ENCODE measurements around the gene FAM83C. TPM values are rescaled to one million over a fixed set of nuclear protein-coding genes. Genes with fewer than 3 reads are reported as not detected.
"Not testable (repeated sequence)": the region's sequence is repeated elsewhere in the genome, so short reads cannot be mapped to it uniquely, and the experiment has no call there.

The FAM83C gene
- total RNA-seq, 1 experiment from 2014 or later = not detected

DNA sequence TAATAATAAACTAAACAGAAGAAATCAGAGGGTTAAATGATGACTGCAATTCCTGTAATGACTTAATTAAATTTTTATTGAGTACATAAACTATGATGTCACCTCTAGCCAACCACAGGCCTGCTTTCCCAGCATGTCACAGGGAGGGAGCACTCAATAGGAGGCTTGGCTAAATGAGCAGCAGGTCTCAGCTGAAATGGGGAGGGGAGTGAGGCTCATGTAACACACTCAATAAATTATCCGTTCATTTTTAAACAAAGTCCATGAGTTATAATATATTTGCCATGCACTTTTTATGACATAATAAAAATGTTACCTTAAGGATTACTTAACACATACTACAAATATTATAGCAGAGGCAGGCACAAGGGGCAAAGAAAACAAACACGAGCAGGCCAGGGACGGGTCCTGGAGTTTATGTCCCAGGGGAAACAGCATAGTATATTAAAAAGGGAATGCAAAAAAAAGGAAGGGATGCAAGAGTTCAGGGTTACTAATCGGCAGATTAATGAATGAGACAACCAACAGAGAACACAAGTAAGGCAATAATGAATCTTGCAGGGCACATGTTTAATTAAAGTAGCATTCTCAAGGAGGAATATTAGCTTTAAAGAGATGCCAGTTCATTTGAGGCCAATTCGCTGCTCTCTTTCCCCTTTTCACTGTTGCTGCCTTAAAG, 27.1 kb upstream of the FAM83C start:
- DNase-seq (ENCODE audit: extremely low read depth, low read depth) = no peak

DNA sequence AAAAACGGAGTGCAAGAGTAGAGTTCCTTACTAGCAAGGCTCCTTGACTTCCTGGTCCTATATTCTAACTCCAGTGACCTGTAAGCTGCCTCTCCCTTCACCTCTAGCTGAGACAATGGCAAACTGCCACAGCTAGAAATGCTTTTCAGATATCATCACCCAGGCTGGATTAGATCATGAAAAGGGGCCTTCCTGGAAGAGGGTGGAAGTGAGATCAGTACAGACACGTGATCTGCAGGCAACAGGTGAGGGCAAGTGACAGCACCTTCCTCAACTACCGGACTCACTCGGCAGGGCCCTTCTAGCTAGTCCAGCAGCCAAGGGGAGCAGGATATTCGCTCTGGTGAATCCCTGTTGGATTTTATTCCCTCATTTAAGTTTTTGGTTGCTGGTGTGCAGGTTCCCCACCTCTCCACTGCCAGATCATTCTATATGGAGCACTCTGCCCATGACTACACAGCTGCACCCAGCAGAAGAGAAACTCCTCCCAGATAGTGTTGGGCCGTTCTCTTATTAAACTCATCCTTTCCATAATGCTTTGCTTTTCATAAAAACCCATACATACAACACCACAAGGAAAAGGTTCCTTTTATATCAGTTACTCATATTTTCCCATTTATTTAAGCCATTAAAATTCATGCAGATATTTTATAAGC, 26.4 kb upstream of the FAM83C start:
- DNase-seq (ENCODE audit: extremely low read depth, low read depth) = no peak

DNA sequence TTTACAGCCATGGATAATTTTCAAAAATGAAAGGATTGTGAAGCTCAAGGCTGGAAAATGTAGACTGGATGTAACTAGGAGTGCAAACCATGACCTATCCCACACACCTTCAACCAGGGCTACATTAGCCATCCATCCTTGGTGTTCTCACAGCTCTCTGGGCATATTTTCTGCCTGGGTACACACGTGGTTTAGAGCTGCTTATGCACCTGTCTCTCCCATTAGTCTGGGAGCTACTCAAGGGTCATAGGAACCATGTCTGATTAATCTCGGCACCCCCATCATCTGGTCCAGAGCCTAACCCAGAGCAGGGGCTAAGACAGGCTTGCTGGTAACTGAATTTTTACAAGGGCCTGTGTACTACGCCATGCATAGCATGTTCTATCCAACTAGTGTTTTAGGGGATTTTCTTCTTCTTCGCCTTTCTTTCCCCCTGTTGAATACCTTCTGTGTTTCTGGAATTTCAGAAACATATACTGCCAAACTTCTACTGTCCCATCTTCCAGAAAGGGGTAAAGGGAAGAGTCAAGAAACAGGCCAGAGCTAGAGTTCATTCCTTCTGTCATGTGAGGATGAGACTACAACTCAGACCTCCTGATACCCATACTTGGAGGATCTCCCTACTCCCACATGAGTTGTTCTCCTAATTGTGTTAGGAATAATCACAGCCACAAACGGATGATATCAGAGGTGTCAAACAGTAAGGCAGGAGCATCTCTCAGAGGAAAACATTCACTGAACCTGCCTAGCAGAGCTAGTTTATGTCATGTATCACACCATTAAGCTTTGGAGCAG, 25.4 kb upstream of the FAM83C start:
- DNase-seq (ENCODE audit: extremely low read depth, low read depth) = no peak

DNA sequence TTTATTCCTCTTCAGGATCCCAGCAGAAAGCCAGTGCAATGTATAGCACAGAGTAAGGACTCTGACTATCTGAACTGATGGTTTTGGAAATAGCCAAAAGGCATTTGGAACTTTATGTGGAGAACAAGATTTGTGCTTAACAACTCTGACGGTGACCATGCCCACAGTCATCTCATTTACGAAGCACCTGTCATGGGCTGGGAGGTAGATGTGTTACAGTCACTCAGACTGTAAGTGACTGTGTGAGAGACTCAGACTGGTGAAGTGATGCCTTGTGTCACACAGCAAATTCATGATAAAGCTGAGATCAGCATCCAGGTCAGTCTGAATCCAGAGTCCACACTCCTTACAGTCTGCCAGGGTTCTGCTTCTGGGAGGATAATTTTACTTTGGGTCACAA, 23.9 kb upstream of the FAM83C start:
- no peak for DNase-seq (ENCODE audit: extremely low read depth, low read depth)

DNA sequence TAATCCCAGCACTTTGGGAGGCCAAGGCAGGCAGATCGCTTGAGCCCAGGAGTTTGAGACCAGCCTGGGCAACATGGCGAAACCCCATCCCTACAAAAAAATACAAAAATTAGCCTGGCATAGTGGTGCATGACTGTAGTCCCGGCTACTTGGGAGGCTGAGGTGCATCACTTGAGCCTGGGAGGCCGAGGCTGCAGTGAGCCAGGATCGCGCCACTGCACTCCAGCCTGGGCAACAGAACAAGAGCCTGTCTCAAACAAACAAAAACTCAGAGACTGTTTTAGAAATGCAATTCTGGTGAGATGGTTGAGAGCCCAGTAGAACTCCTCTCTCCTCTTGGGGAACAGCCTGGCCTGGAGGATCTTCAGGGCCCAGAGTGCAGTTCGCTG, 23.4 kb upstream of the FAM83C start:
- DNase-seq (ENCODE audit: extremely low read depth, low read depth) = not testable (repeated sequence)

DNA sequence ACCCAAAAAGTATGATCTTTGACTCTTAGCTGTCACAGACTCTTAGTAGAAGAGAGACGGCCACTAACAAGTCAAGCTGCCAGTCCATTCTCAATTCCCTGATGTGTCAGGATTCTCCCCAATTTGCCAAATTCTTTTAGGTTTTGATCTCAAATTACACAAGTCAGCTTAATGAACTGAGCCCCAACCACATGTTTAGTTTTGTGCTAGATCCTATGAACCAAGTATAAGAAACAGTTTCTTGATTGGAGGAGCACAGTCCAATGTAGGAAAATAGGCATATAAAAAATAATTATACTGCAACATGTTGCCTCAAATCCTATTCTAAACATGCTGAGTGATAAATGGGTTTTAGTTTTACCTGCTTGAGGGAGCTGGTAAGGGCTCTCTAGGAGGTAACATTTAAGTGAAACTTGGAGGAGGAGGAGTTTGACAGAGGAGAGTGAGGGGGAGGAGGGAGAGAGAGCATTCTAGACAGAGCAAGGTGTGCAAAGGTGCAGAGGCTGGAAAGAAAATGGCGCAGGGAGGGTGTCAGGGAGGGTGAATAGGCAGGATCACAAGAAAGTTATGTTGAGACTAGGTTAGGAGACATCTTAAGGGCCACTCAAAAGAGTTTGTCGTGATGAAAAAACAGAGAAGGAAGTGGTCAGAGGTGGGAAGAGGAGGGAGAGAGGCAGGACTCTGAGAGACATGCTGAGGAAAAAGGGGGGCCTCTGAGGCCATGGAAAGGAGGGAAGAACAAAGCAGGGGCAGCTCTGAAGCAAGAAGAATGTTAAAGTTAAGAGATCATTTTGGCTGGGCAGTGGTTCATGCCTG, 22.8 kb upstream of the FAM83C start:
- no peak for DNase-seq (ENCODE audit: extremely low read depth, low read depth)

DNA sequence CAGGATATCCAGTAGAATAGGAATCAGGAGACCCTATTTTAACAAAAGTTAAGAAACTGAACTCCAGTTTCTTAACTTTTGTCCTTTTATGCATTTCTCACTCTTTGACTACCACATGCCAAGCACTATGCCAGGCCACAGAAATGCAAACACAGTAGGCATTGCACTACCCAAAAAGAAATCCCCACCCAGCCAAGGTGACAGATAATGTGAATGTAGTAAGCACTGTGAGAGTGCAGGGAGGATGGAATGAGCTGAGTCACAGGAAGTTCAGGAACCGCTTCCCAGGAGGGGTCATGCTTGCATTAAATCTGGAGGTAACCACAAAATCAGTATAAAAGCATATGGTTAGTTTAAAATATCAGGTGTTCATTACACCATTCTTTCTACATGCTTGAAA, 20.1 kb upstream of the FAM83C start:
- DNase-seq (ENCODE audit: extremely low read depth, low read depth) = peak; percentile 53

DNA sequence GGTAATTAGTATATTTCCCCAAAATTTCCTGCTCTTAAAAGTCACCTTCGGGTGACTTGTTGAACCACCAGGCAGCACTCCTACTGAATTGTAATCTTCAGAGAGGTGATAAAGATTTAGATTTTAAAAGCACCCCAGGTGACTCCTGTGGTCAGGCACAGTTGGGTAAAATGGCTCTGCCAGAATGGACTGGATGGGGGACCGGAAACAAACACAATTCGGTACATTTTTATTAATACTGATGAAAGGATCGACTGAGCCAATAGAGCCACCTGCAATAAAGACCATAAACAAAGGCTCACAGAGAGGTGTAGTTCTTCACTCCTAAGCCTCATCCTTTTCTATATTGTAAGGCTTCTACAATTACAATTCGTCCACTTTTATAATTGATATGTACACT, 19.6 kb upstream of the FAM83C start:
- no peak for DNase-seq (ENCODE audit: extremely low read depth, low read depth)

DNA sequence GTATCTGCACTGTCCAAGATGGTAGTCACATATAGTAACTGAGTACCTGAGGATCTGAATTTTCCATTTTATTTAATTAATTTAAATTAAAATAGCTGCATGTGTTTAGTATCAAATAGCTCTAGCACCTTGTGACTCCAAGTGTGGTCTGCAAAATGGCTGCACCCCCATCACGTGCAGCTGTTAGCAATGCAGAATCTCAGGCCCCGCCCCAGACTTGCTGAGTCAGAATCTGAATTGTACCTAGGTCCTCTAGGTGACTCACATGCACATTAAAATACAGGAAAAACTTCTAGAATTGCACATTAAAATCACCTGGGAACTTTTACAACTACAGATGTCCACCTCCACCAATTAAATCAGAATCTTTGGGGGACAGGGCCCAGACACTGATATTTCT, 19.2 kb upstream of the FAM83C start:
- DNase-seq (ENCODE audit: extremely low read depth, low read depth) = no peak

DNA sequence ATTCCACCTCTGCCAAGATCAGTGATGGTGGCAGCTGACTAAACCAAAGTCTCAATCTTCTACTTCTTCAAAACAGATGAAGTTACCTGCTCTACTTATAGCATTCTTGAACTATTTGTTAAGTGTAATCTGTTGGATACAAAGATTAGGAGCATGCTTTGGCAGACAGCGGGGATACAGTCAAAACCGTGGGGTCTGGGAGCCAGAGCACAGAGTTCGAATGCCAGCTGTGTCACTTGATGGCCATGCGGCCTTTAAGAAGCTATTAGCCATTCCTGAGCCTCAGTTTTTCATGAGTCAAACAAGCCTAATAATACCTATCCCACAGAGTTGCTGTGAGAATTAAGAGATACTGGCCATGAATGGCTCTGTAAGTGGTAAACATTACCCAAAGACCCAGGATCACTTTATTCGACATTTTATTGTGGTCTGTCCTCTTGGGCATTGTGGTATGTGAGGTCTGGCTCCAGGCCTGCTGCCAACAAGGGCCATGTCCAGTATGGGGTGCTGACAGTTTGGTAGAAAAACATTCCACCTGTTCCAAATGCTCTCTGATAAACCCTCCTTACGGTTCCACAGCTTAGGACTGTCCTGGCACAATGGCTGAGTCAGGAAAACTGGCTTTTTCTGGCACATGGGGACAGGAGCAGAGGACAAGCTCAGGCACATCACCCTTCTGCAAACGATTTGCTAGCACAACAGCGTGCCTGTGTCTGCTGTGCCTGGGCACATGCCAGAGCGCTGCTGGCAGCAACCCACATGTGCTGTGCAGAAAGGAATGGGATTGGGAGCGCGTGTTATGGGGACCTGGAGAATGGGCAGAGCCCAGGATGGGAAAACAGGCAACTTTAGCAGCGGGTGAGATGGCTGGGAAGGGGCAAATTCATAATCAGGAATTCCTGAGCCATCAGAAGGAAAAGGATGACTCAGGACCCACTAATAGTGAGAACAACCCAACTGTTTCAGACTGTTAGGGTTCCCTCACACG, 15.7 kb upstream of the FAM83C start:
- no peak for DNase-seq (ENCODE audit: extremely low read depth, low read depth)

DNA sequence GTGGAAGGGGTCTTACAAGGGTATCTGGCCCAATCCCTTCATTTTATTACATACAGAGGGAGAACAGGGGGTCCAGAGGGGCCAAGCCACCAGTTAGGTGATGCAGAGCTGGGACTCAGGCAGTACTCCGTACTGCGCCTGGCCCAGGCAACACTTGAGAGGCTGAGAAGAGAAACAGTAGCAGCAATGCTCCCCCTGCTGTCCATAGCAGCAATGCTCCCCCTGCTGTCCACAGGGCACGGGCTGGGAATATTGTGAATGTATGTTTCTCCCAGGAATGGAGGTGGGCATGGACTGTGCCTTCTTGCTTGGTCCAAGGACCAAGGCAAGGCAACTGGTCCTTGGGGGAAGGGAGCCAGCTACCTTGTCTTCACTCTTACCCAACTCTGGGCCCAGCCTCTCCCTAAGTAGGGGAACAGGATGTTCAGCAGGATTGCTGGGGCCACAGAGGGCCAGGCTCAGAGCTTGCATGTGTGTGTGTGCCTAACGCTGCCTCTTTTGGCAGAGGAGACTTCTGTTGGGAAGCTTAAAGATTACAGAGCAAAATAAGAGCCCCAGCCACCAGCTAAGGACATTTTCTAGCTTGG, 14.8 kb upstream of the FAM83C start:
- DNase-seq (ENCODE audit: extremely low read depth, low read depth) = peak; percentile 59

DNA sequence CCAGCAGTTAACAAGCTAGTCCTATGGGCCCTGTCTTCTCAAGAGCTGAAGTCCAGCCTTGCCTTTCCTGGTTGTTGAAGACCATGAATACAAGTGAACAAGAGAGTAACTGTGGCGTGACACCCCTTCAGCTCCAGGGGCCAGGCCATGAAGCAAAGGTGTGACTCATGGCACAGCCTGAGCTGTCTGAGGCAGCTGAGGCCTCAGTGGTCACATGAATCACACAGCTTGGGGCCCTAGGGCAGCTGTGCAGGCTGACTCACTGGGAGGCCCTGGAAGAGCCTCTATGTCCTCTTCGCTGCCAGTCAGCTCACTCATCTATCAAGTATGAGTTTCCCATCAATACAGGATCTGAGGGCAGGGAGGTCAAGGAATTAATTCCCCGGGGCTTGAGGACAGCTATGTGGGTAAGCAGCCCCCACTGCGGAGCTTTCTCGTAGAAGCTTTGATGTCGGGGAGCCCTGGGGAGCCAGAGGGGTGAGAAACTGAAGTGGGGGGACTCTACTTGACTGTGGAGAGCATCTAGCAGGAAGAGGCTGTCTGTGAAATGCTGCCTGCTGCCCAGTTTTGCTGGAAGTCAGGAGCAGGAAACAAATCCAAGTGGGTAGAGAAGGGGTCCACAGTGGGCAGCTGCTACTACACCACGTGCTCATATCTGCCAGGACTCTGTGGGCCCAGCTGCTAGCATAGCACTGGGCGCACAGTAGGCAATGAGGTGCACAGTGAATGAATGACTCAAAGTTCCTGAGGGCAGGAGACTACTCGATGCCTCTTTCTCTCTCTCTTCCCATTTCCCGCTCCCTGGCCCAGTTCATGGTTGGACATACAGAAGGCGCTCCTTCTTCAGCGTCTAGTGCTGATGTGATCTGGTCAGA, 13.7 kb upstream of the FAM83C start:
- peak; percentile 89 for DNase-seq (ENCODE audit: extremely low read depth, low read depth)

DNA sequence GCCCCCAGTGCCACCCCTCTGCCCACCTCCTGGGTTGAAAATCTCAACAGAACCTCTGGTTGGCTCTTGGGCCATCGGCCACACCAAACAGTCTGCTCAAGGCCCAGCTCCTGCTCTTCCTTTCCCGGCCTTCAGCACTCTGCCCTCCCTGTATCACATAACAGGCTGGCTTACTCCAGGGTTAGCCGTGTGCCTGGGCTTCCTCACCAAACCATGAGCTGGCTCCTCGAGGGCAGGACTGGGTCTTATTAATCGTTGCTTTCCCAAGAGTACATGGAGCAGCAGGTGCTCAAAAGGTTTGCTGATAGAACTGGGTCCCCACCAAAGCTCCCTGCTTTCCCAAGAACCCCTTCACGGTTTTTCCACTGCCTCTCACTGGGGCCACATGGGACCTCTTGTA, 12.7 kb upstream of the FAM83C start:
- DNase-seq (ENCODE audit: extremely low read depth, low read depth) = no peak

DNA sequence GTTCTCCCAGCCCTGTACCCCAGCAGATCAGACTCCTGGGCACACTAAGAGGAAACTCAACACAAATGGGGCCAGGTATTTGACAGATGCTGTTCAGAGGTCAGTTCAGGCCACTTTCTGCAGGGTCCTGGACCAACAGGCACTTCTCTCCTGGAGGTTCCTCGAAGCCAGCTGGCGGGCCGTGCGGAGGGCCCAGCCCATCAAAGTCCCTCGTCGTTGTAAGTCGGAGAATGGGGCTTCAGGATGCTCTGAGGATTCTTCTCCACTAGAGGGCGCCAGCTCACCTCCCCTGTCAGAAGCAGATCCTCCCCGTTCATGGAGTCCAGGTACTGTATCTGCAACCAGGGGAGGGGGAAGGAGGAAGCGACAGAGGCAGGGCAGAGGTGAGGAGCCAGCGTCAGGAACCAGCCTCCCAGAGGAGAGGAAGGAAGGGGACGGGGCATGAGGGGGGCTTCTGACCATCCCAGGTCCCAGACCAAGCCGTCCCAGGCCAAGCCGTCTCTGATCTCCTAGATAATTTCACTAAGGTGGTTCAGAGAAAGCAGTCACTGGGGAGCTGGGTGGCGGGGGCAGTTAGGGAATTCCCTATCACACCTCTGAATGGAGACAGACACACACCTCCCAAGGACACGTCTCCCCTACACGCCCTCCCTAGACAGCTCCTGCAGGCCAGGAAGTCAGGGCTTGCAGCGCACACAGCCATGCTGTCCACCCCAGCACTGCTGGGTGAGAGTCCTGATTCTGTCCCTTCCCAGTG, 11.7 kb upstream of the FAM83C start:
- peak; percentile 84 for DNase-seq (ENCODE audit: extremely low read depth, low read depth)

DNA sequence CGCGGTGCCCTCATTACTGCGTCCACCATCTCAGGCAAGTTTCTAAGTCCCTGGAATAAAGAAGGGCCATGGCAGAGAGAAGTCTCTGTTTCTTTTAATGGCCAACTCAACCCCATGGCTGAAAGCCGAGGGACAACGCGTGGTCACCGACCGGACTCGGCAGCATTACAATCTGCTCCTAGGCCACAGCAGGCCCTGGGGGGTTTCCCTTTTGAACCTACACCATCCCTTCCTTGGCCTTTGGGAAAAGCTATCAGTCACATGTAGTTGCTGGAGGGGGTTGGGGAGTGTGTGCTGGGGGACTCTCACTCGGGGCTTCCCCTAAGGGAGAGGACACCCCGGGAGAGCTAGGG, 11.1 kb upstream of the FAM83C start:
- DNase-seq (ENCODE audit: extremely low read depth, low read depth) = no peak

DNA sequence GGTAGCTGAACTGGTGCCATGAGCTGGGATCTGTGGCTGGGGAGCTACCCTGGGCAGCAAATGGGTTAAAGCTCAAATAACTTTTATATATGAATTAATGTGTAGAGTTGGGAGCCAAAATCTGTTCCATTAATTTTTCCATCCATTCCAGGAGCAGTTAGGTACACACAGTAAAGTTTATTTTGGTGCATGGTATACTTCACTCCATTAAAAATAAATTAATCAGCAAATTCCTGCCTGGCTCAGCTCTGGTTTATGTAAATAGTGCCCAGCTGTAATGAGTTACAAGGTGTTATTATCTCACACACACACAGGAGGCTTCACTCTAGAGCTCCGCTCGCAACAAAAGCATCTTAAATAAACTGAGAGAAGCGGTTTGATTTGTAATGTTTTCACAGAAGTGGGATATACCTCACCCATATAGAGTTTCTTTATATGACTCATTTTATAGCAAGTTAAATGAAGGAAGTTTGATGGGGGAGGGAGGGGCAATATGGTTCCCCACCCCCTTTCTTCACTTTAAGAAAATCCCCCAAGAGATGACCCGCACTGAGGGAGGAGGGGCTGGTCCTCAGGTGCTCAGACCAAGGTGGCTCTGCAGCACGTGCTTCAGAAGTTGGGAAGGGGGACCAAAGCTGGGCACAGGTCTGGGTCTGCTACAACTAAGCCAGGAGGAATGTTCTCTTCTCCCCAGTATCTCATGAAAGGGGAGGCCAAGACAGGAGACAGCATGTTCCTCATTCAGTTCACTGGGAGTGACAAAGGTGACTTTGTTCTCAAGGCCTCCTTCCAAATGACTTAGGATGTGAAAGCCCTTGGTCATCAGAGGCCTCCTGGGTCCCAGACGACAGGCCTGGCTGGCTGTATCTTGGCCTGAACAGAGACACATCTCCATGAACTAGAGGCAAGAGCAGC, 10.5 kb upstream of the FAM83C start:
- DNase-seq (ENCODE audit: extremely low read depth, low read depth) = no peak

DNA sequence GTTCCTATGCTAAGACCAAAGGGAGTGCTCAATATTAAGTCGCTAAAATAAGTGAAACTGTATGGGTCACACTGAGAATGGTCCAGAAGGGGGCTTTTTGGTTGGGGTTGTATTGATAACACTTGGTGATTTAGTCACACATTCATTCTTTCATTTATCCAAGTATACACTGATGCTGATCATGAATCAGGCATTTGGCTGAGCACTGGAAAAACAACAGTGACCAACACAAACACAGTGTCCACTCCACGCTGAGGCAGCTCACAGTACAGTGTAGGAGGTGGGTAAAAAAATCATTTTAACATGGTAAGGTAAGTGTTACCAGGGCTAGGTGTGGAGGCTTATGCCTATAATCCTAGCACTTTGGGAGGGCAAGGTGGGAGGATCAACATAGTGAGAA, 9.2 kb upstream of the FAM83C start:
- no peak for DNase-seq (ENCODE audit: extremely low read depth, low read depth)

Data from NCI-H460 (cell line).